ENCODE results near the gene TMEM232.

Gene TMEM232

DNA sequence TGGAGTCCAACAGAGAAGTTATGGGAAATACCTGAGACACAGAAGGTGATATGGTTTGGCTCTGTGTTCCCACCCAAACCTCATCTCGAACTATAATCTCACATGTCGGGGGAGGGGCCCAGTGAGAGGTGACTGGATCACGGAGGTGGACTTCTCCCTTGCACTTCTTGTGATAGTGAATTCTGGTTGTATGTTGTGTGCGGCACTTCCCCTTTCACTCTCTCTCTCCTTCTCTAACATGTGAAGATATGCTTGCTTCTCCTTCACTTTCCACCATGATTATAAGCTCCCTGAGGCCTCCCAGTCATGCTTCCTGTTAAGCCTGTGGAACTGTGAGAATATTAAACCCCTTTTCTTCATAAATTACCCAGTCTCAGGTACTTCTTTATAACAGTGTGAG is 96.1 kb downstream of the TMEM232 start:
- Histone ChIP-seq H4K8ac (ENCODE audit: low read depth, low read length) (no peak overlapping the region), H3K27ac (replicated peaks; ENCODE audit: low read length) (no peak overlapping the region), H3K4me3 (ENCODE audit: low read length in 2 of 2) (no peak overlapping the region), H2AK5ac (ENCODE audit: low read depth, low read length) (no peak overlapping the region), H3K14ac (ENCODE audit: low read length) (no peak overlapping the region), H3K27me3 (ENCODE audit: control insufficient read depth in 3 of 3, insufficient read depth in 3 of 3, low read depth in 1 of 3, low read length in 3 of 3) (no peaks in the 10 kb centered on the region), H2BK12ac (ENCODE audit: low read length) (no peak overlapping the region), H3K4me2 (ENCODE audit: insufficient read depth, low read length, poor library complexity, severe bottlenecking) (no peak overlapping the region), H2BK5ac (ENCODE audit: low read length) (no peak overlapping the region), H3K4ac (ENCODE audit: low read length) (no peak overlapping the region), H3K23ac (ENCODE audit: low read depth, low read length, poor library complexity) (no peak overlapping the region), H3K4me1 (ENCODE audit: control insufficient read depth in 2 of 2, insufficient read depth in 1 of 2, low read depth in 1 of 2, low read length in 2 of 2) (no peaks in the 10 kb centered on the region), H3K9ac (ENCODE audit: low read depth, low read length, poor library complexity) (no peak overlapping the region), H2AFZ (ENCODE audit: low read length) (no peak overlapping the region), H4K91ac (ENCODE audit: low read depth, low read length, poor library complexity) (no peak overlapping the region), H3K9me3 (replicated peaks in 1 of 2; ENCODE audit: control insufficient read depth in 2 of 2, insufficient read depth in 1 of 2, low read depth in 1 of 2, low read length in 2 of 2) (no peaks in the 10 kb centered on the region), H3K79me1 (ENCODE audit: low read depth, low read length) (no peaks in the 10 kb centered on the region), H3K36me3 (replicated peaks in 1 of 2; ENCODE audit: control insufficient read depth in 2 of 2, insufficient read depth in 2 of 2, low read length in 2 of 2) (no peaks in the 10 kb centered on the region), H3K18ac (ENCODE audit: low read length) (no peak overlapping the region), H2BK120ac (ENCODE audit: low read depth, low read length) (no peak overlapping the region), H2BK15ac (ENCODE audit: low read length) (no peak overlapping the region)
- DNase-seq (ENCODE audit: low spot score) = no peak
- no CpG with 5 or more reads among the region's 4 CpGs for WGBS, 2 donors (ENCODE audit: extremely low coverage in 2 of 2, insufficient read length in 2 of 2, insufficient replicate concordance in 1 of 2)

DNA sequence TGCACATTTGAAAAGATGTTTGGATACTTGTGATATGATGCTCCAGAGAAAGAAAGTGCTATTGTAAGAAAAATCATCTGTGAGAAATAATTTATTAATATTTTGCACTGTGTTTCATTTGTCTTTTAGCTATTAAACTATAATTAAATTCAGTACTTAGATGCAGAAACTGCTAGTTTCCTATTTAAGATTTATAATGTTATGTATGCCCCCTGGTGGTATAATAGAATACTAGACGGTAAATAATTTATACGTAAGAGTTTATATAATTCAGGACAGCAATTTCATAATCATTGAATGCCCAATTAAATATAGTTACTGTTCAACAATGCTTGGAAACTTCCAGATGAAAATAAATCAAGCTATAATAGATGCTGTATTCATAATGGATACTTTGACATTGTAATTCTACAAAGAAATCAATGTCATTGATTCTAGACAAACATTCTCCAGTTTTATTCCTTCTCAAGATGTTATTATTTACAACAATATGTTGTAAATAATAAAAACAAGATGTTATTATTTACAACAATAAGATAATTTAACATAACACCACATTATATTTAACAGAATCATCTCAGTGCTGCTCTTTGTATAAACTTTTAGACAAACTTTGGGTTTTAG is 101.0 kb downstream of the TMEM232 start:
- Histone ChIP-seq H3K14ac (ENCODE audit: low read length) (no peak overlapping the region), H2AFZ (ENCODE audit: low read length) (no peak overlapping the region), H2BK120ac (ENCODE audit: low read depth, low read length) (no peak overlapping the region), H3K4ac (ENCODE audit: low read length) (no peak overlapping the region), H3K18ac (ENCODE audit: low read length) (no peak overlapping the region), H3K4me3 (ENCODE audit: low read length in 2 of 2) (no peak overlapping the region), H2BK5ac (ENCODE audit: low read length) (no peak overlapping the region), H3K4me2 (ENCODE audit: insufficient read depth, low read length, poor library complexity, severe bottlenecking) (no peak overlapping the region), H2AK5ac (ENCODE audit: low read depth, low read length) (no peak overlapping the region), H2BK12ac (ENCODE audit: low read length) (no peak overlapping the region), H3K27ac (replicated peaks; ENCODE audit: low read length) (no peak overlapping the region), H4K91ac (ENCODE audit: low read depth, low read length, poor library complexity) (no peak overlapping the region), H3K27me3 (ENCODE audit: control insufficient read depth in 3 of 3, insufficient read depth in 3 of 3, low read depth in 1 of 3, low read length in 3 of 3) (no peaks in the 10 kb centered on the region), H3K9me3 (replicated peaks in 1 of 2; ENCODE audit: control insufficient read depth in 2 of 2, insufficient read depth in 1 of 2, low read depth in 1 of 2, low read length in 2 of 2) (no peaks in the 10 kb centered on the region), H3K23ac (ENCODE audit: low read depth, low read length, poor library complexity) (no peak overlapping the region), H3K4me1 (ENCODE audit: control insufficient read depth in 2 of 2, insufficient read depth in 1 of 2, low read depth in 1 of 2, low read length in 2 of 2) (no peaks in the 10 kb centered on the region), H4K8ac (ENCODE audit: low read depth, low read length) (no peak overlapping the region), H2BK15ac (ENCODE audit: low read length) (no peak overlapping the region), H3K9ac (ENCODE audit: low read depth, low read length, poor library complexity) (no peak overlapping the region), H3K79me1 (ENCODE audit: low read depth, low read length) (no peaks in the 10 kb centered on the region), H3K36me3 (replicated peaks in 1 of 2; ENCODE audit: control insufficient read depth in 2 of 2, insufficient read depth in 2 of 2, low read length in 2 of 2) (no peaks in the 10 kb centered on the region)
- DNase-seq (ENCODE audit: low spot score) = no peak
- WGBS, 2 donors (ENCODE audit: extremely low coverage in 2 of 2, insufficient read length in 2 of 2, insufficient replicate concordance in 1 of 2) = no CpG with 5 or more reads among the region's 2 CpGs

DNA sequence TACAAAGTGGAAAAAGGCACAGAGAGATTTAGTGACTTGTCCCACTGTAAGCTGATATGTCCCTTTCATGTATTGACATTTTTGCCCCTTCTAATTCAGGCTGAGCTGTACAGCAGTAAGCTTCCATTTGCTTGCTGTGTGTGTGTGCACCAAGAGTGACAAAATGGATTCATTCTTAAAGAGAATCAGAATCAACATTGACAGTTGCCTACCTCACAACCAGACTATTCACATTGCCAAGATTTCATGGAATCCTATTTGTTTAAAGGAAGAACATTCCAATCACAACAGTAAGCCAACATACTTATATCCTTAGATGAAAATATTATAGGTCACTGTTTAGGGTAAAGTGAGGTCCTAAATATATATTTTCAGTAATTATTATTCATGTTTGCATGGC is 102.6 kb downstream of the TMEM232 start:
- no peak overlapping the region for H2BK15ac ChIP-seq (ENCODE audit: low read length)

DNA sequence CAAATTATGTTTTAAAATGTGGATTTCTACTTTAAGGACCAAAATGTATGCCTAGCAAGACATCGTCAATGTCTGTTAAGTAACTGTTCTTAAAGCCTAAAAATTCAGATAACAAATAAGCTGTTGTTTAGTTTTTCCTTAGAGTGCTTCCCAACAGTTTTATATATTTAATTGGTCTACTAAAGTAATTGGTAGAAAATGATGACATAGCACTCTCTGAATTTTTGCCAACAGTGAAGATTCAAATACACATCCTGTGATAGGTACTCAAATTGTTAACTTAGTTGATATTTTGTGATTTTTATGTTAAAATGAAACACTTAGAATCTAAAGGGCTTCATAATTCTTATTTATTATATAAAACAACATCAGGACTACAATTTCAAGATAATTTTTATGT is 107.5 kb downstream of the TMEM232 start:
- no peak overlapping the region for H3K4me3 ChIP-seq (ENCODE audit: low read length in 2 of 2)
- no peaks in the 10 kb centered on the region for H3K36me3 ChIP-seq (replicated peaks in 1 of 2; ENCODE audit: control insufficient read depth in 2 of 2, insufficient read depth in 2 of 2, low read length in 2 of 2)
- no peak overlapping the region for H3K27ac ChIP-seq (replicated peaks; ENCODE audit: low read length)
- no peaks in the 10 kb centered on the region for H3K4me1 ChIP-seq (ENCODE audit: control insufficient read depth in 2 of 2, insufficient read depth in 1 of 2, low read depth in 1 of 2, low read length in 2 of 2)
- H3K27me3 ChIP-seq (ENCODE audit: control insufficient read depth in 3 of 3, insufficient read depth in 3 of 3, low read depth in 1 of 3, low read length in 3 of 3) = no peaks in the 10 kb centered on the region
- H2BK5ac ChIP-seq (ENCODE audit: low read length) = no peak overlapping the region
- H2BK15ac ChIP-seq (ENCODE audit: low read length) = no peak overlapping the region
- H3K79me1 ChIP-seq (ENCODE audit: low read depth, low read length) = no peaks in the 10 kb centered on the region
- H2AK5ac ChIP-seq (ENCODE audit: low read depth, low read length) = no peak overlapping the region
- H3K18ac ChIP-seq (ENCODE audit: low read length) = no peak overlapping the region
- no peak for DNase-seq (ENCODE audit: low spot score)
- no peak overlapping the region for H4K91ac ChIP-seq (ENCODE audit: low read depth, low read length, poor library complexity)
- H3K4me2 ChIP-seq (ENCODE audit: insufficient read depth, low read length, poor library complexity, severe bottlenecking) = no peak overlapping the region
- WGBS, 2 donors (ENCODE audit: extremely low coverage in 2 of 2, insufficient read length in 2 of 2, insufficient replicate concordance in 1 of 2) = no CpG with 5 or more reads among the region's 1 CpG
- peaks cover 0 to 13% of the 10 kb centered on the region in 2 donors for H3K9me3 ChIP-seq (replicated peaks in 1 of 2; ENCODE audit: control insufficient read depth in 2 of 2, insufficient read depth in 1 of 2, low read depth in 1 of 2, low read length in 2 of 2)
- H3K4ac ChIP-seq (ENCODE audit: low read length) = no peak overlapping the region
- H2BK12ac ChIP-seq (ENCODE audit: low read length) = no peak overlapping the region
- H4K8ac ChIP-seq (ENCODE audit: low read depth, low read length) = no peak overlapping the region
- no peak overlapping the region for H3K23ac ChIP-seq (ENCODE audit: low read depth, low read length, poor library complexity)
- H2AFZ ChIP-seq (ENCODE audit: low read length) = no peak overlapping the region
- H2BK120ac ChIP-seq (ENCODE audit: low read depth, low read length) = no peak overlapping the region
- no peak overlapping the region for H3K9ac ChIP-seq (ENCODE audit: low read depth, low read length, poor library complexity)
- no peak overlapping the region for H3K14ac ChIP-seq (ENCODE audit: low read length)

More for the DNA sequence above, 102.6 kb downstream of the TMEM232 start:
- Histone ChIP-seq H3K79me1 (ENCODE audit: low read depth, low read length) (no peaks in the 10 kb centered on the region), H2BK12ac (ENCODE audit: low read length) (no peak overlapping the region), H4K8ac (ENCODE audit: low read depth, low read length) (no peak overlapping the region), H3K4me3 (ENCODE audit: low read length in 2 of 2) (no peak overlapping the region), H3K14ac (ENCODE audit: low read length) (no peak overlapping the region), H3K4ac (ENCODE audit: low read length) (no peak overlapping the region), H2BK120ac (ENCODE audit: low read depth, low read length) (no peak overlapping the region), H3K27me3 (ENCODE audit: control insufficient read depth in 3 of 3, insufficient read depth in 3 of 3, low read depth in 1 of 3, low read length in 3 of 3) (no peaks in the 10 kb centered on the region), H2BK5ac (ENCODE audit: low read length) (no peak overlapping the region), H2AFZ (ENCODE audit: low read length) (no peak overlapping the region), H3K4me1 (ENCODE audit: control insufficient read depth in 2 of 2, insufficient read depth in 1 of 2, low read depth in 1 of 2, low read length in 2 of 2) (no peaks in the 10 kb centered on the region), H3K23ac (ENCODE audit: low read depth, low read length, poor library complexity) (no peak overlapping the region), H4K91ac (ENCODE audit: low read depth, low read length, poor library complexity) (no peak overlapping the region), H3K9me3 (replicated peaks in 1 of 2; ENCODE audit: control insufficient read depth in 2 of 2, insufficient read depth in 1 of 2, low read depth in 1 of 2, low read length in 2 of 2) (no peaks in the 10 kb centered on the region), H3K27ac (replicated peaks; ENCODE audit: low read length) (no peak overlapping the region), H2AK5ac (ENCODE audit: low read depth, low read length) (no peak overlapping the region), H3K9ac (ENCODE audit: low read depth, low read length, poor library complexity) (no peak overlapping the region), H3K18ac (ENCODE audit: low read length) (no peak overlapping the region), H3K4me2 (ENCODE audit: insufficient read depth, low read length, poor library complexity, severe bottlenecking) (no peak overlapping the region), H3K36me3 (replicated peaks in 1 of 2; ENCODE audit: control insufficient read depth in 2 of 2, insufficient read depth in 2 of 2, low read length in 2 of 2) (no peaks in the 10 kb centered on the region)
- no peak for DNase-seq (ENCODE audit: low spot score)
